RWPE2 (cell line): ENCODE measurements around the gene ANO1.

ENCODE experiments used
- ATAC-seq: fragments of 200-7000 bp; cut with Tn5 transposase; 3 replicates; pipeline ENCODE4 v1.9.1; 2021; ENCODE audit warnings: low read depth
- DNase-seq: peaks from one replicate; pipeline ENCODE4 v3.0.0-alpha.2; 2020; ENCODE audit warnings: low spot score
- H3K27ac ChIP-seq: fragments of 450-650 bp; 2 replicates; pipeline ENCODE4 v1.5.1; 2017; ENCODE audit warnings: mild to moderate bottlenecking; ENCODE audit not compliant: poor library complexity, severe bottlenecking
- H3K27me3 ChIP-seq: fragments of 250-450 bp; sonication (Bioruptor Pico); 2 replicates; pipeline ENCODE4 v1.5.1; 2021; ENCODE audit warnings: mild to moderate bottlenecking, moderate library complexity; ENCODE audit not compliant: insufficient read depth, poor library complexity, severe bottlenecking
- H3K36me3 ChIP-seq: fragments of 250-450 bp; sonication (Bioruptor Pico); 2 replicates; pipeline ENCODE4 v1.5.1; 2020; ENCODE audit warnings: low read depth, mild to moderate bottlenecking, moderate library complexity
- H3K4me1 ChIP-seq: fragments of 250-450 bp; sonication (Bioruptor Pico); 2 replicates; pipeline ENCODE4 v1.5.1; 2021; ENCODE audit warnings: mild to moderate bottlenecking, moderate library complexity; ENCODE audit not compliant: insufficient read depth, poor library complexity, severe bottlenecking
- H3K4me3 ChIP-seq: fragments of 250-450 bp; sonication (Bioruptor Pico); 2 replicates; pipeline ENCODE4 v1.5.1; 2021; ENCODE audit warnings: mild to moderate bottlenecking, moderate library complexity; ENCODE audit not compliant: severe bottlenecking
- H3K9me3 ChIP-seq: fragments of 250-450 bp; sonication (Bioruptor Pico); 2 replicates; pipeline ENCODE4 v1.5.1; 2021; ENCODE audit warnings: mild to moderate bottlenecking, moderate library complexity; ENCODE audit not compliant: severe bottlenecking
- TF ChIP-seq, protein P1 (sequence below): fragments of 450-650 bp; IDR thresholded peaks from one replicate; pipeline ENCODE4 v1.5.1; 2017; ENCODE audit warnings: mild to moderate bottlenecking, moderate library complexity; ENCODE audit not compliant: poor library complexity, severe bottlenecking

ANO1 gene

DNA sequence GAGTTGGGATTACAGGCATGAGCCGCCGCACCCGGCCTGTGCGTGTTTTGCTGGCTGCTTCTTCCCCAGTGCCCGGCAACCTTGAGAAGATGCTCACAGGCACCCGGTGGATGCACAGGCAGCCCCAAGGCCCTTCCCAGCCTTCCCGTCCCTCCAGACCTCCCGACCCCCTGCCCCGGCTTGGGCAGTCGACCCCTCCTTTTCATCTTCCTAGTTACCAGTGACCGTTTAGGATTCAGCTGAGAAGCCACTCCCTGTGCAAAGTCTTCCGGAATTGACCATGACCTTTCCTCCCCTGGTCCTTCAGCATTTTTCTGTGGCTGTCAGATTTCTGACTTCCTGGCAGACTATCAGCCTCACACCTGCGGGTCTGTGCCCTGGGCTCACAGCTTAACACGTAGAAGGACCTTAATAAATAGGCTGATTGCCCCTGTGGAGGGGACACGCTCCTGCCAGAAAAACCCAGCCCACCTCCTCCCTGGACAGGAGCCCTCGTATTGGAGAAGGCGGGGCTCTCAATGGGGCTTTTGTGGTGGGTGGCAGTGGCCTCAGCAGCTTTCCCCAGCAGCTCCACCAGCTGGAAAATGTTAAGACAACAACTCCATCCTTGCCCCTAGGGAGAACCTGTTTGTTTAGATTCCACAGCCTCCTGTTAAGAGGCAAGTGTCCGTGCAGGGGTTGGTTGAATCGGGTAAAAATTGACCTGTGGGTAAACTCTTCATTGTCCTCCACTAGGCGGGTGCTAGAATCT is 10.4 kb upstream of the ANO1 start:
- Histone ChIP-seq H3K9me3 (no peaks in the 10 kb centered on the region), H3K4me1 (peaks cover 16% of the 10 kb centered on the region), H3K27me3 (no peaks in the 10 kb centered on the region), H3K27ac (no peak overlapping the region), H3K36me3 (no peaks in the 10 kb centered on the region), H3K4me3 (no peak overlapping the region)
- DNase-seq (peak; percentile 44), ATAC-seq (0 out of 3 replicates have a peak, but pooled peaks have one; percentile 29)
- TF ChIP-seq, protein P1, sequence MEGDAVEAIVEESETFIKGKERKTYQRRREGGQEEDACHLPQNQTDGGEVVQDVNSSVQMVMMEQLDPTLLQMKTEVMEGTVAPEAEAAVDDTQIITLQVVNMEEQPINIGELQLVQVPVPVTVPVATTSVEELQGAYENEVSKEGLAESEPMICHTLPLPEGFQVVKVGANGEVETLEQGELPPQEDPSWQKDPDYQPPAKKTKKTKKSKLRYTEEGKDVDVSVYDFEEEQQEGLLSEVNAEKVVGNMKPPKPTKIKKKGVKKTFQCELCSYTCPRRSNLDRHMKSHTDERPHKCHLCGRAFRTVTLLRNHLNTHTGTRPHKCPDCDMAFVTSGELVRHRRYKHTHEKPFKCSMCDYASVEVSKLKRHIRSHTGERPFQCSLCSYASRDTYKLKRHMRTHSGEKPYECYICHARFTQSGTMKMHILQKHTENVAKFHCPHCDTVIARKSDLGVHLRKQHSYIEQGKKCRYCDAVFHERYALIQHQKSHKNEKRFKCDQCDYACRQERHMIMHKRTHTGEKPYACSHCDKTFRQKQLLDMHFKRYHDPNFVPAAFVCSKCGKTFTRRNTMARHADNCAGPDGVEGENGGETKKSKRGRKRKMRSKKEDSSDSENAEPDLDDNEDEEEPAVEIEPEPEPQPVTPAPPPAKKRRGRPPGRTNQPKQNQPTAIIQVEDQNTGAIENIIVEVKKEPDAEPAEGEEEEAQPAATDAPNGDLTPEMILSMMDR: no peak

DNA sequence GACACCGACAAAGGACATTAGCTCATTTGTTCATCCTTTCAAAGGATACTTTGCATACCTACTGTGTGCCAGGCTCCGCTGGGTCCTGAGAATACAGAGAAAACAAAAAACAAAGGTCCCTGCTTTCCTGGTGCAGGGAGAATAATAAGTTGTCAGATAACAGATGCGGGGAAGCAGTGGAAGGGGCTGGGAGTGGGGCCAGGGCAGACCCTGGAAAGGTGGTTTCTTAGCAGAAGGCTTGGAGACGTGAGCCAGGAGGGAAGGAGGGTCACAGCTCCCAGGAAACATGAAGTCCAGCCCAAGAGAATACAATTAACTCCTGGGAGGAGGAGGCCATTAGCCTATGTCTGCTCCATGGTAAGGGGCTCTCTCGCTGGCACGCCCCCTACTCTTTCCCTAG is 9.8 kb upstream of the ANO1 start:
- peaks cover 10% of the 10 kb centered on the region for H3K4me1 ChIP-seq
- ATAC-seq (no peak), DNase-seq (peak; percentile 25)
- H3K9me3 ChIP-seq: no peaks in the 10 kb centered on the region
- TF ChIP-seq, protein P1: no peak
- no peak overlapping the region for H3K27ac ChIP-seq
- no peaks in the 10 kb centered on the region for H3K36me3 ChIP-seq
- H3K27me3 ChIP-seq: no peaks in the 10 kb centered on the region
- H3K4me3 ChIP-seq: no peak overlapping the region

DNA sequence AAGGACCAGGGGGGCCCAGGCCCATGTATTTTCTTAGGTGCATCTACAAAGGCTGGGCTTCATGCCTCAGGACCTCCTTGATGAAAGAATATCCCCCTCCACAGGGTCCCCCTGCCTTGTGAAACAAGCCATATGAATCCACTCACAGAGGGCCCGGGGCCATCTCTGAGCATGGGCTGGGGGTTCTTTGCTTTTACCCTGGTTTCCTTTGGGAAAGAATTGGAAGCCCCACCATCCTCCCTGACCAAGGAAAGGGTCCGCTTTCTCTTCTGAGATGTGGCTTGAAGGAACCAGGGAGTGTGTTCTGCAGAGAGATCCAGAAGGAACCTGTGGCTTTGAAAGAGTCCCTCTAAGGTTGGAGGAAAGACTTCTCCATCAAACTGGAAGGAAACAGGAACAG is 9.2 kb upstream of the ANO1 start:
- DNase-seq (peak; percentile 13), ATAC-seq (no peak)
- H3K4me3 ChIP-seq: no peak overlapping the region
- H3K36me3 ChIP-seq: no peaks in the 10 kb centered on the region
- TF ChIP-seq, protein P1: no peak
- no peaks in the 10 kb centered on the region for H3K27me3 ChIP-seq
- H3K27ac ChIP-seq: no peak overlapping the region
- H3K9me3 ChIP-seq: no peaks in the 10 kb centered on the region
- peaks cover 4% of the 10 kb centered on the region for H3K4me1 ChIP-seq

DNA sequence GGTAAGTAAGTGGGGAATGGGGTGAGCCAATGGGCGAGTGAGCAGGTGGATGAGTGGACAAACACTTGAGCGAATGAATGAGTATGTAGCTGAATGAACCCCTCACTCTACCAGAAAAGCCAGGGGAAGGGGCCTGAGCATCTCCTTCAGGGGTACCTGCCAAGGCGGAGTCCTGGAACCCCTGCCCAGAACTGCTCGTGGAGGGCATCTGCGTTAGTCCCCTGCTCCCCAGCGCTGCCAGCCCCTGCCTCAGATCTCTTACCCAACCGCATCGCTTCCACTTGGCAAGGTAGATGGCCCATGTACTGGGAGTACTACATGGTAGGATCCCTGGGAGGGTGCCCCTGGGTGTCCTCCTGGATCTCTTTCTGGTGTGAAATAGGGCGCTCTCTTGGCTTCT is 7.4 kb upstream of the ANO1 start:
- TF ChIP-seq, protein P1: no peak
- Histone ChIP-seq H3K36me3 (no peaks in the 10 kb centered on the region), H3K9me3 (no peaks in the 10 kb centered on the region), H3K4me1 (no peaks in the 10 kb centered on the region), H3K27me3 (no peaks in the 10 kb centered on the region), H3K27ac (no peak overlapping the region), H3K4me3 (no peak overlapping the region)
- DNase-seq (no peak), ATAC-seq (no peak)

DNA sequence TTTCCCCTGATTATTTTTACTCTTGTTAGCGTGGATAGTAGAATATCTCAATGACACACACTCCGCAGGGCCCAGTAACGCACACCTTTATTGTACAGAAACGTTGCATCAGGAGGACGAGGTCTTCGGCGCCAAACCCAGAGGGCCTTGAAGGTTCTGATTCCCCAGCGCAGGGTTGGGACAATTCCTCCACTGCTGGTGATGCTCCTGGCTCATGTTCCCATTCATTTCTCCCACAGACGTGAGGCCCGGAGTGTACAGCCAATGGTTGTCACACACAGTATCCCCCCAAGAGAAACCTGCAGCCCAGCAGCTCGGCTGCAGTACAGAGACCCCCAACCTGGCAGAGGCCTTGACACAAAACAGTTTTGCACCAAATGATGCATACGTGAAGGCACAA is 6.1 kb upstream of the ANO1 start:
- Histone ChIP-seq H3K27me3 (no peaks in the 10 kb centered on the region), H3K4me1 (no peaks in the 10 kb centered on the region), H3K9me3 (no peaks in the 10 kb centered on the region), H3K4me3 (no peak overlapping the region), H3K27ac (no peak overlapping the region), H3K36me3 (no peaks in the 10 kb centered on the region)
- TF ChIP-seq, protein P1: no peak
- DNase-seq (peak; percentile 14), ATAC-seq (no peak)
